CD14-positive monocyte (primary cell): ENCODE measurements around the gene GRIN1. TPM values are rescaled to one million over a fixed set of nuclear protein-coding genes. Genes with fewer than 3 reads are reported as not detected.

Experiments
- DNase-seq, 3 donors: peaks; one replicate each; pipeline ENCODE4 v3.0.0-alpha.2; 2011 to 2022
- H2AFZ ChIP-seq: 2 replicates; pipeline ENCODE4 v1.6.0; 2012; ENCODE audit warnings: mild to moderate bottlenecking, low read depth, low read length, inconsistent platforms; ENCODE audit not compliant: insufficient read depth, poor library complexity, severe bottlenecking
- H3K27ac ChIP-seq, 2 donors: 1 replicate in 1 of 2; 2 replicates in 1 of 2; pipeline ENCODE4 v1.5.1; 2012 to 2013; ENCODE audit warnings: low read length in 2 of 2, control low read depth in 1 of 2, inconsistent platforms in 1 of 2, low read depth in 1 of 2, mild to moderate bottlenecking in 1 of 2
- H3K27me3 ChIP-seq, 2 donors: one replicate each; pipeline versions ENCODE4 v1.6.0 to v1.6.1; 2011 to 2013; ENCODE audit warnings: low read length in 2 of 2; ENCODE audit not compliant: control insufficient read depth in 2 of 2, insufficient read depth in 2 of 2
- H3K36me3 ChIP-seq, 2 donors: replicated peaks in 1 of 2; 1 replicate in 1 of 2; 2 replicates in 1 of 2; pipeline versions ENCODE4 v1.5.1 to v1.6.1; 2012 to 2013; ENCODE audit warnings: low read length in 2 of 2, control low read depth in 1 of 2, inconsistent platforms in 1 of 2, mild to moderate bottlenecking in 1 of 2; ENCODE audit not compliant: insufficient read depth in 2 of 2, control insufficient read depth in 1 of 2
- H3K4me1 ChIP-seq, 2 donors: 1 replicate in 1 of 2; 2 replicates in 1 of 2; pipeline versions ENCODE4 v1.5.1 to v1.6.1; 2012 to 2013; ENCODE audit warnings: low read length in 2 of 2, control low read depth in 1 of 2, inconsistent platforms in 1 of 2, mild to moderate bottlenecking in 1 of 2, moderate library complexity in 1 of 2; ENCODE audit not compliant: insufficient read depth in 2 of 2, control insufficient read depth in 1 of 2
- H3K4me2 ChIP-seq: replicated peaks from 2 replicates; pipeline ENCODE3; 2012; ENCODE audit warnings: low read length, moderate library complexity, mild to moderate bottlenecking; ENCODE audit not compliant: poor library complexity, severe bottlenecking; ENCODE audit errors: extremely low read depth
- H3K4me3 ChIP-seq, 3 experiments: fragments of 200-600 bp in 1 of 3; sonication (generic) in 1 of 3; replicated peaks in 1 of 3; 1 replicate in 2 of 3; 2 replicates in 1 of 3; pipeline ENCODE4 v1.5.1; 2011 to 2013; ENCODE audit warnings: low read length in 3 of 3, mild to moderate bottlenecking in 3 of 3, control low read depth in 2 of 3, low read depth in 2 of 3, inconsistent platforms in 1 of 3, moderate library complexity in 1 of 3
- H3K79me2 ChIP-seq: 2 replicates; pipeline ENCODE4 v1.6.0; 2012; ENCODE audit warnings: mild to moderate bottlenecking, control low read depth, inconsistent platforms, low read length, moderate library complexity; ENCODE audit not compliant: insufficient read depth
- H3K9ac ChIP-seq: 2 replicates; pipeline ENCODE4 v1.6.0; 2017; ENCODE audit warnings: low read length, mild to moderate bottlenecking; ENCODE audit not compliant: insufficient read depth, poor library complexity, severe bottlenecking
- H3K9me3 ChIP-seq, 2 donors: replicated peaks in 1 of 2; 1 replicate in 1 of 2; 2 replicates in 1 of 2; pipeline versions ENCODE4 v1.5.1 to v1.6.1; 2012 to 2013; ENCODE audit warnings: low read length in 2 of 2, control low read depth in 1 of 2; ENCODE audit not compliant: control insufficient read depth in 1 of 2, insufficient read depth in 1 of 2
- H4K20me1 ChIP-seq: 2 replicates; pipeline ENCODE4 v1.6.0; 2012; ENCODE audit warnings: mild to moderate bottlenecking, low read length, control low read depth, moderate library complexity; ENCODE audit not compliant: insufficient read depth
- H3K27ac Mint-ChIP-seq, 7 donors: one replicate each; pipeline ENCODE4 v1.8.0; 2020; ENCODE audit warnings: mild to moderate bottlenecking in 7 of 7, mixed read lengths in 7 of 7, moderate library complexity in 6 of 7, inconsistent platforms in 2 of 7
- H3K27me3 Mint-ChIP-seq, 3 donors: one replicate each; pipeline ENCODE4 v1.8.0; 2021 to 2022; ENCODE audit warnings: low read depth in 3 of 3, mild to moderate bottlenecking in 3 of 3, mixed read lengths in 3 of 3, moderate library complexity in 3 of 3, inconsistent platforms in 1 of 3
- H3K36me3 Mint-ChIP-seq, 2 donors: one replicate each; pipeline ENCODE4 v1.8.0; 2020; ENCODE audit warnings: mixed read lengths in 2 of 2, inconsistent platforms in 1 of 2, mild to moderate bottlenecking in 1 of 2
- H3K4me1 Mint-ChIP-seq: one replicate; pipeline ENCODE4 v1.8.0; 2020; ENCODE audit warnings: mild to moderate bottlenecking, mixed read lengths
- H3K4me3 Mint-ChIP-seq, 2 donors: one replicate each; pipeline ENCODE4 v1.8.0; 2020; ENCODE audit warnings: mild to moderate bottlenecking in 2 of 2, mixed read lengths in 2 of 2, moderate library complexity in 1 of 2
- H3K9me3 Mint-ChIP-seq, 7 donors: one replicate each; pipeline ENCODE4 v1.8.0; 2020 to 2022; ENCODE audit warnings: mixed read lengths in 7 of 7, mild to moderate bottlenecking in 6 of 7, moderate library complexity in 6 of 7, inconsistent platforms in 2 of 7
- CTCF ChIP-seq: fragments of 200-600 bp; IDR thresholded peaks from one replicate; pipeline ENCODE4 v1.8.0; 2022; ENCODE audit warnings: antibody characterized with exemption, mild to moderate bottlenecking
- WGBS: methylation state at CpG from one replicate; pipeline ENCODE4 v1.1.5; 2013; ENCODE audit warnings: missing lambda C conversion rate; ENCODE audit not compliant: insufficient coverage; 5-methylcytosine and 5-hydroxymethylcytosine counted together
- intact Hi-C, 2 donors: fragments of 100-400 bp; cut with micrococcal nuclease; formaldehyde crosslinking; loops; one replicate each; pipeline versions ENCODE4 v1.15.0 to v1.15.1; 2023
- polyA plus RNA-seq, 3 donors: library from polyadenylated mRNA; depleted of rRNA in 1 of 3; unstranded in 2 of 3; stranded (reverse) in 1 of 3; fragments of 300-500 nt in 2 of 3; fragments of >200 nt in 1 of 3; fragmentation: Illumina TruSeq in 2 of 3; gene quantifications; 1 replicate in 2 of 3; 2 replicates in 1 of 3; pipeline ENCODE4 v1.2.3, GENCODE V29; 2012 to 2021

The GRIN1 gene
- polyA plus RNA-seq, 3 donors: not detected

DNA sequence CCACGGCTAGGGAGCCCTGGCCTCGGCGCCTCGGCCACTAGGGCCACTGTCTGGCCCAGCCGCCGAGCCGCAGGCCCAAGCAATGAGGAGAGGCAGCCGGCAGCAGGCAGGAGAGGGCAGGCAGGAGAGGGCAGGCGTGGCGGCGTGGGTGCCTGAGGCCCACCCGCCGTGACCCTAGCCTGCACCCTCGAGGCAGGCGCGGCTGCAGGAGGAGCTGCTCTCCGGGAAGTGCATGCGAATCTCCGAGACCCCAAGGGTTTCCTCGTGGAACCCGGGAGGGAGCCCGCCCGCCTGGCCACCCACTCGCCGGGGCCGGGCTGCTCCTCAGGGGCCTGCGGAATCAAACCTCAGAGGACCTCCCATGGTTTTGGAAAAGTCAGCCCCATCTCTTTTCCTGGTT lies 9.3 kb downstream of the GRIN1 start:
- peaks cover 0 to 3% of the 10 kb centered on the region in 2 donors for H3K27me3 ChIP-seq
- H3K4me3 ChIP-seq: no peak overlapping the region
- H3K4me2 ChIP-seq: no peak overlapping the region
- DNase-seq: no peak
- no peaks in the 10 kb centered on the region for H3K36me3 Mint-ChIP-seq
- H3K27ac Mint-ChIP-seq: no peak overlapping the region
- TF ChIP-seq CTCF: no peak
- H3K4me1 ChIP-seq: no peaks in the 10 kb centered on the region
- no peaks in the 10 kb centered on the region for H3K36me3 ChIP-seq
- no peak overlapping the region for H3K4me3 Mint-ChIP-seq
- no peaks in the 10 kb centered on the region for H4K20me1 ChIP-seq
- peaks cover 5 to 20% (median 12%) of the 10 kb centered on the region in 7 donors for H3K9me3 Mint-ChIP-seq
- H2AFZ ChIP-seq: no peak overlapping the region
- no peaks in the 10 kb centered on the region for H3K79me2 ChIP-seq
- no peak overlapping the region for H3K9ac ChIP-seq
- peaks cover 0 to 15% of the 10 kb centered on the region in 2 donors for H3K9me3 ChIP-seq
- intact Hi-C loops: no loop called here
- peaks cover 12 to 28% (median 20%) of the 10 kb centered on the region in 3 donors for H3K27me3 Mint-ChIP-seq
- H3K4me1 Mint-ChIP-seq: no peaks in the 10 kb centered on the region
- no peak overlapping the region for H3K27ac ChIP-seq
- WGBS: 80% methylated on average over 26 of the region's 27 CpGs

- TF ChIP-seq CTCF: no peak
- Mint-ChIP-seq H3K27ac (no peak overlapping the region), H3K36me3 (no peaks in the 10 kb centered on the region), H3K4me1 (no peaks in the 10 kb centered on the region), H3K9me3 (peaks cover 5 to 20% (median 12%) of the 10 kb centered on the region in 7 donors), H3K4me3 (no peak overlapping the region), H3K27me3 (peaks cover 12 to 28% (median 17%) of the 10 kb centered on the region in 3 donors)
- H3K36me3 ChIP-seq: no peaks in the 10 kb centered on the region
- no peak for DNase-seq
- intact Hi-C loops: no loop called here
- no peaks in the 10 kb centered on the region for H3K79me2 ChIP-seq
- 92% methylated on average over 16 of the region's 19 CpGs for WGBS
- peaks cover 0 to 15% of the 10 kb centered on the region in 2 donors for H3K9me3 ChIP-seq
- no peak overlapping the region for H2AFZ ChIP-seq
- H3K4me2 ChIP-seq: no peak overlapping the region
- no peak overlapping the region for H3K27ac ChIP-seq
- no peak overlapping the region for H3K9ac ChIP-seq
- H3K4me1 ChIP-seq: no peaks in the 10 kb centered on the region
- H3K27me3 ChIP-seq: peaks cover 0 to 3% of the 10 kb centered on the region in 2 donors
- H4K20me1 ChIP-seq: no peaks in the 10 kb centered on the region
- no peak overlapping the region for H3K4me3 ChIP-seq
Observed at GRCh38 chr9:137148661-137149060, 9.7 kb downstream of the GRIN1 start.
